Esophagus muscularis mucosa (tissue), 4 donors: ENCODE measurements around the gene DACH1. TPM values are rescaled to one million over a fixed set of nuclear protein-coding genes. Genes with fewer than 3 reads are reported as not detected.

Source experiments
- DNase-seq: peaks from one replicate; pipeline ENCODE4 v3.0.0-alpha.2; 2017; ENCODE audit errors: extremely low spot score
- H3K27ac ChIP-seq, 4 donors: fragments of 200-600 bp; sonication (generic); replicated peaks in 1 of 4; 1 replicate in 3 of 4; 2 replicates in 1 of 4; pipeline ENCODE4 v1.5.1; 2016 to 2019; ENCODE audit warnings: mild to moderate bottlenecking in 1 of 4
- H3K27me3 ChIP-seq, 4 donors: fragments of 200-600 bp; sonication (generic); one replicate each; pipeline versions ENCODE4 v1.5.1 to v1.6.0; 2016 to 2019
- H3K36me3 ChIP-seq, 4 donors: fragments of 200-600 bp; sonication (generic); one replicate each; pipeline ENCODE4 v1.5.1; 2016 to 2019
- H3K4me1 ChIP-seq, 4 donors: fragments of 200-600 bp; sonication (generic); one replicate each; pipeline ENCODE4 v1.5.1; 2016 to 2019
- H3K4me3 ChIP-seq, 4 donors: fragments of 200-600 bp; sonication (generic); 1 replicate in 2 of 4; 2 replicates in 2 of 4; pipeline ENCODE4 v1.5.1; 2016 to 2019; ENCODE audit warnings: mild to moderate bottlenecking in 4 of 4, moderate library complexity in 1 of 4
- H3K9me3 ChIP-seq, 4 donors: fragments of 200-600 bp; sonication (generic); 1 replicate in 3 of 4; 2 replicates in 1 of 4; pipeline ENCODE4 v1.5.1; 2016 to 2019
- EP300 ChIP-seq: sonication (generic); formaldehyde crosslinking; IDR thresholded peaks from one replicate; pipeline ENCODE4 v1.6.1; 2017; ENCODE audit warnings: antibody characterized with exemption
- POLR2A ChIP-seq: fragments of 450-650 bp; IDR thresholded peaks from one replicate; pipeline ENCODE4 v1.6.1; 2017; ENCODE audit warnings: antibody characterized with exemption, moderate library complexity, mild to moderate bottlenecking, low read depth
- POLR2AphosphoS5 ChIP-seq, 2 donors: sonication (generic); formaldehyde crosslinking; IDR thresholded peaks; one replicate each; pipeline ENCODE4 v1.6.1; 2017; ENCODE audit warnings: antibody characterized with exemption in 2 of 2
- WGBS: methylation state at CpG from one replicate; pipeline ENCODE4 v1.1.5; 2018; 5-methylcytosine and 5-hydroxymethylcytosine counted together
- intact Hi-C: fragments of 100-400 bp; cut with DNase I; formaldehyde crosslinking; loops from one replicate; pipeline ENCODE4 v1.15.1; 2023
- total RNA-seq, 4 donors: library from RNA; depleted of rRNA; stranded (reverse); fragments of >200 nt; gene quantifications; one replicate each; pipeline versions ENCODE4 v1.1.0 to v1.2.1, GENCODE V29; 2016
- TF ChIP-seq, protein P1 (sequence below), 3 experiments: fragments of 200-600 bp in 2 of 3; fragments of 450-650 bp in 1 of 3; sonication (generic) in 2 of 3; IDR thresholded peaks; one replicate each; pipeline ENCODE4 v1.5.1; 2017 to 2019; ENCODE audit warnings: antibody characterized with exemption in 3 of 3, mild to moderate bottlenecking in 2 of 3, moderate library complexity in 1 of 3

The DACH1 gene
- total RNA-seq, 4 donors from 2014 or later = 1.2 to 2.0 (median 1.5) TPM

DNA sequence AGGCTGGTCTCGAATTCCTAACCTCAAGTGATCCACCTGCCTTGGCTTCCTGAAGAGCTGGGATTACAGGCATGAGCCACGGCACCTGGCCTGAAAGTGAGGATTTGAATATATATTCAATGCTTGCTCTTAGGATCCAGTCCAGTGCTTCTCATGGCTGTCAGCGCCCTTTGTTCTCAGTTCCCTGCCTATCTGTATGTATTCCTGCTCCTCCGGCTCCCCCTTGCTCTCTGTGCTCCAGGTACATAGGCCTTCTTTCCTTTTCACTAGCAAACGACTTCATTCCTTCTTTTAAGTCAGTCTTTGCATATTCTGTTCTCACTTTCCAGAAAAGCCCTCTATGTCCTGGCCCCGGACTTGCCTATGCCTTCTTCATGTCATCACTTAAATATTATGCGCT, 232.8 kb downstream of the DACH1 start:
- no peak for DNase-seq
- Histone ChIP-seq H3K27me3 (no peaks in the 10 kb centered on the region), H3K4me3 (no peak overlapping the region), H3K27ac (no peak overlapping the region), H3K4me1 (no peaks in the 10 kb centered on the region), H3K9me3 (no peaks in the 10 kb centered on the region), H3K36me3 (no peaks in the 10 kb centered on the region)
- no peak for TF ChIP-seq EP300
- TF ChIP-seq POLR2A = no peak
- TF ChIP-seq POLR2AphosphoS5 (IDR thresholded peaks at IDR 0.05) = no peak
- intact Hi-C loops = no loop called here
- 93% methylated on average over 7 of the region's 7 CpGs for WGBS

DNA sequence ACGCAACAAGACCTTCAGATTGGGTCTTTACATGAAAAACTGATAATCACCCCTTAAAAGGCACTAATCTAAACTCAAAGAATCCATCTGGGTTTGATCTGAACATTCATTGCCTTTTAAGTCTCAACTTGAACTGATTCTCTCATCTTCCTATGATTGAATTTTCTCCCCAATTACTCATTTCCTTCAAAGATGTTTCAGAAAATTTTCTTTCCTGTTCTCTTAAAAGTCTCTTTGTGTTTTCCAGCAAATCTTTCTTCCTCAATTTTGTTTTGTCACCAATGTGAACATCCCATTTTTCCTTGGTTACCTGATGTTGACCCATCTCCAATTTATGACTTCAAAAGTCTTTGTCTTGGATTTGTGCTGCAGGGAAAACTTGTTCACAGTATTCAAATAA, 234.3 kb downstream of the DACH1 start:
- no peak overlapping the region for H3K4me3 ChIP-seq
- H3K4me1 ChIP-seq = no peaks in the 10 kb centered on the region
- no peak overlapping the region for H3K27ac ChIP-seq
- intact Hi-C loops = no loop called here
- no peaks in the 10 kb centered on the region for H3K9me3 ChIP-seq
- DNase-seq = no peak
- no peaks in the 10 kb centered on the region for H3K36me3 ChIP-seq
- no peaks in the 10 kb centered on the region for H3K27me3 ChIP-seq
- 95% methylated on average over 1 of the region's 1 CpG for WGBS
- TF ChIP-seq POLR2A = no peak
- TF ChIP-seq, protein P1, sequence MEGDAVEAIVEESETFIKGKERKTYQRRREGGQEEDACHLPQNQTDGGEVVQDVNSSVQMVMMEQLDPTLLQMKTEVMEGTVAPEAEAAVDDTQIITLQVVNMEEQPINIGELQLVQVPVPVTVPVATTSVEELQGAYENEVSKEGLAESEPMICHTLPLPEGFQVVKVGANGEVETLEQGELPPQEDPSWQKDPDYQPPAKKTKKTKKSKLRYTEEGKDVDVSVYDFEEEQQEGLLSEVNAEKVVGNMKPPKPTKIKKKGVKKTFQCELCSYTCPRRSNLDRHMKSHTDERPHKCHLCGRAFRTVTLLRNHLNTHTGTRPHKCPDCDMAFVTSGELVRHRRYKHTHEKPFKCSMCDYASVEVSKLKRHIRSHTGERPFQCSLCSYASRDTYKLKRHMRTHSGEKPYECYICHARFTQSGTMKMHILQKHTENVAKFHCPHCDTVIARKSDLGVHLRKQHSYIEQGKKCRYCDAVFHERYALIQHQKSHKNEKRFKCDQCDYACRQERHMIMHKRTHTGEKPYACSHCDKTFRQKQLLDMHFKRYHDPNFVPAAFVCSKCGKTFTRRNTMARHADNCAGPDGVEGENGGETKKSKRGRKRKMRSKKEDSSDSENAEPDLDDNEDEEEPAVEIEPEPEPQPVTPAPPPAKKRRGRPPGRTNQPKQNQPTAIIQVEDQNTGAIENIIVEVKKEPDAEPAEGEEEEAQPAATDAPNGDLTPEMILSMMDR (IDR thresholded peaks at IDR 0.05) = no peak

DNA sequence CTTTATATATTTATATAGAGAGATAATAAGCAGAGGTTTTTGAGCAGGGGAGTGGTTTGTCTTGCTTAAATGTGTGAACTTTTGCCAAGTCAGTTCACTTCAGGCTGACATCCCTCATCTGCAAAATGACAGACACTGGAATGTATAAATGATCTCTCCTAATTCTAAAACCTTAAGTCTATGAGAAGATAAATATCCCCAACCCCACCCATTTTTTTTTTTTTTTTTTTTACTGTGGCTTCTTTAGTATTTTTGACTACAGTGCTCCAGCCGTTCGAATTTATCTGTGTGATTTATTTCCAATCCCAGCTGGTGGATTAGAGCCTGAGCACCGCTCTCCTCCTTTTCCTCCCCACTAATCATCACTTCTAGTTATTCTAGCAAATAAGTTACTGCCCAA, 234.8 kb downstream of the DACH1 start:
- no peak for DNase-seq
- Histone ChIP-seq H3K4me3 (no peak overlapping the region), H3K4me1 (no peaks in the 10 kb centered on the region), H3K27me3 (no peaks in the 10 kb centered on the region), H3K27ac (no peak overlapping the region), H3K36me3 (no peaks in the 10 kb centered on the region), H3K9me3 (no peaks in the 10 kb centered on the region)
- intact Hi-C loops = no loop called here
- no peak for TF ChIP-seq POLR2A
- TF ChIP-seq, protein P1 (IDR thresholded peaks at IDR 0.05) = no peak
- no peak for TF ChIP-seq EP300
- no peak for TF ChIP-seq POLR2AphosphoS5 (IDR thresholded peaks at IDR 0.05)
- WGBS = 53% methylated on average over 3 of the region's 3 CpGs

DNA sequence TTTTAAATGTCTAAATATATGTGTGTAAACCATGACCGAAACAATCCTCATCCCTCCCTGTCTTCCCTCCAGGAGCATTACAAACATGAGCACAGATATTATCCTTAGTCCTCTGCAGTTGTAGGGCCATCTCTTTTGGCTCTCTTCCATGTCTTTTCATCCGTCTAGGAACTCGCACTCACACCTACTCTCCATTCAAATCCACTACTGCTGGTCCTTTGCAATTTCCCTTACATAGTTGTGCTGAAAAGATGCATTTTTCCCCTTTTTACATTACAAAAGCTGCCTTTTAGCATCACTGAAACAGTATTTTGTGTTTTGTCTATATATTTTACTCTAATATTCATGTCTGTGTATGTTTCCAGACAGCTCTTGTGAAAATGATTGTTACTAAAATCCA, 237.8 kb downstream of the DACH1 start:
- no peak for DNase-seq
- H3K27ac ChIP-seq = no peak overlapping the region
- TF ChIP-seq, protein P1 (IDR thresholded peaks at IDR 0.05) = no peak
- TF ChIP-seq POLR2AphosphoS5 (IDR thresholded peaks at IDR 0.05) = no peak
- TF ChIP-seq POLR2A = no peak
- TF ChIP-seq EP300 = no peak
- no peaks in the 10 kb centered on the region for H3K4me1 ChIP-seq
- H3K4me3 ChIP-seq = no peak overlapping the region
- intact Hi-C loops = no loop called here
- H3K9me3 ChIP-seq = no peaks in the 10 kb centered on the region
- no peaks in the 10 kb centered on the region for H3K27me3 ChIP-seq
- WGBS = 79% methylated on average over 3 of the region's 3 CpGs
- no peaks in the 10 kb centered on the region for H3K36me3 ChIP-seq

DNA sequence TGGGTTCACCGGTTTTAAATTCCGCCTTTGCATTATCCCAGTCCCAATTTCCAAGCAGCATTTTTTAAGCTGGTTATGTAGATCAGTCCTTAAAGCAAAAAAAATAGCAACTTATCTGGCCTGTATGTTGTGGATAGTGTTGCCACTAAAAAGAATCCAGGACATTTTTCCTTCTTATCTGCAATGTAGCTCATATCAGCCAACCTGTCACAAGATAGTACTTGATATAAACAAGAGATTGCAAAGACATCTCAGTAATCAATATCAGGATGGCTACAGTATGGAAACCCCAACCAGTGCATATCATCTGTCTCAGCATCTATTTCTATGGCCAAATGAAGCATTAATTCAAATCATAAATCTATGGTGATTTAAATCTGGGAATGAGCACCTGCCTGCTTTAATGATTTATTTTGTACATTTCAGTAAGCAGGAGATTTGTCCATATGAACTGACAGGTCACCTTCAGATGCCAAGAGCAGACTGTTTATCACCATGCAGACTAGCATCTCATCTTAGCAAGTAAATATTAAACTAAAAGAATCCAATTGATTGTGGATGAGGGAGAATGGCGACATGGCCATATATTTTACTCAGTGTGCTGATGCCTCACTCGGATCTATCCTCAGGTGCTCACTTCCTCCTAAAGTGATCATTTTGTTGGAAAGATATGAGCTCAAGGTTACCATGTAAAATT, 240.4 kb downstream of the DACH1 start:
- Histone ChIP-seq H3K9me3 (no peaks in the 10 kb centered on the region), H3K4me1 (no peaks in the 10 kb centered on the region), H3K27me3 (no peaks in the 10 kb centered on the region), H3K4me3 (no peak overlapping the region), H3K27ac (no peak overlapping the region), H3K36me3 (no peaks in the 10 kb centered on the region)
- DNase-seq = no peak
- TF ChIP-seq, protein P1 (IDR thresholded peaks at IDR 0.05) = no peak
- TF ChIP-seq POLR2A (no peak), POLR2AphosphoS5 (IDR thresholded peaks at IDR 0.05) (no peak), EP300 (no peak)
- 87% methylated on average over 4 of the region's 4 CpGs for WGBS
- intact Hi-C loops = no loop called here
